NAMALWA (cell line): ENCODE measurements around the gene PCNT.

Source experiments
- DNase-seq: peaks from one replicate; pipeline ENCODE4 v3.0.0-alpha.2; 2015; ENCODE audit warnings: low spot score

PCNT gene

DNA sequence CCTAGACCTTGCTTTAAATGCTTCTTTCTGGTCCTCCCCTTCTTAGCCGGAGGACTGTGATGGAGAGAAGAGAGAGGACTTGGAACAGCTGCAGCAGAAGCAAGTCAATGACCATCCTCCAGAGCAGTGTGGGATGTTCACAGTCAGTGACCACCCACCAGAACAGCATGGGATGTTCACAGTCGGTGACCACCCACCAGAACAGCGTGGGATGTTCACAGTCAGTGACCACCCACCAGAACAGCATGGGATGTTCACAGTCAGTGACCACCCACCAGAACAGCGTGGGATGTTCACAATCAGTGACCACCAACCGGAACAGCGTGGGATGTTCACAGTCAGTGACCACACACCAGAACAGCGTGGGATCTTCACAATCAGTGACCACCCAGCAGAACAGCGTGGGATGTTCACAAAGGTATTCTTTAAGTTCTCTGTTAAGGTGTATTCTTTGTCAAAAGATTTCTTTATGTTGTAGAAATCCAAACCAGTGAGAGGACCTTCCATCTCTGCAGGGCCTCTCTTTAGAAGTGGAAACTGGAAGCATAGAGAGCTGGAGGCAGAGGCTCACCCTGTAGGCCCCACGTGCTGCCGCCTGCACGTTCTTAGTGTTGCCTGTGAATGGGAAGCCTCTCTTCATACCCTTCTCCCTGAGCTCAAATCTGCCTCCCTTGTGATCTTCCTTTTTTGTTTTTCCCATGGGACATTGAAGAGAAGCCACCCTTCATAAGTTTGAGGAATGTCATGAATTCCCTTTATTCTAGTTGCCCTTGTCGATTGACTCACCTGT lies 10.6 kb downstream of the PCNT start:
- no peak for DNase-seq

DNA sequence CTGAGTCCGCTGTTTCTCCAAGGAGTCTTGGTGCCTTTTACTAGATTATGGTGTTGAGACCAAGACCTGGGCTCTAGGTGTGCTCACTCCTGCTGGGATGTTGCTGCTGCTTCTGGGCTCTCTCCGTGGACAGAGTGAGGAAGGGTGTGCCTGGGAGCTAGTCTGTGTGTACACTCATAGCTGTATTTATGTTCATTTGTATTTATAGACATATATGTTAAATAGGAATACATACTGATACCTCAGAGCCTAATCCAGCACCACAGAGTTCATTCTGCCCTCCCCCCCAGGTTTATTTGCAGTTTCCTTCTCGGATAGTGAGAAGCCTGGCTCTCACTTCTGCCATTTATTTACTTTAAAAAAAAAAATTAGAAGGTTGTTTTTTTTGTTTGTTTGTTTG lies 12.6 kb downstream of the PCNT start:
- no peak for DNase-seq

DNA sequence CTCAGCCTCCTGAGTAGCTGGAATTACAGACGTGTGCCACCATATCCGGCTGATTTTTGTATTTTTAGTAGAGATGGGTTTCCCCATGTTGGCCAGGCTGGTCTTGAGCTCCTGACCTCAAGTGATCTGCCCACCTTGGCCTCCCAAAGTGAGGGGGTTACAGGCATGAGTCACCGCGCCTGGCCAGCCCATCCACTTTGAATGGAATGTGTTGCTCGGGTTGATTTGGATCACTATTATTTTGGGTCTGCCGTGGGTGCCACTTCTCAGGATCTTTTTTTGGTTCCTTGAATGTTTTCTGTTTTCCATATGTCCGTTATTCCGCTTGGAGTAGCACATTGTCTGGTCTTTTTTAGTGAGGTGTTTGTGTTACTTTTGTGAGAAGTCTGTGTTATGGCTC lies 17.0 kb downstream of the PCNT start:
- DNase-seq: no peak

DNA sequence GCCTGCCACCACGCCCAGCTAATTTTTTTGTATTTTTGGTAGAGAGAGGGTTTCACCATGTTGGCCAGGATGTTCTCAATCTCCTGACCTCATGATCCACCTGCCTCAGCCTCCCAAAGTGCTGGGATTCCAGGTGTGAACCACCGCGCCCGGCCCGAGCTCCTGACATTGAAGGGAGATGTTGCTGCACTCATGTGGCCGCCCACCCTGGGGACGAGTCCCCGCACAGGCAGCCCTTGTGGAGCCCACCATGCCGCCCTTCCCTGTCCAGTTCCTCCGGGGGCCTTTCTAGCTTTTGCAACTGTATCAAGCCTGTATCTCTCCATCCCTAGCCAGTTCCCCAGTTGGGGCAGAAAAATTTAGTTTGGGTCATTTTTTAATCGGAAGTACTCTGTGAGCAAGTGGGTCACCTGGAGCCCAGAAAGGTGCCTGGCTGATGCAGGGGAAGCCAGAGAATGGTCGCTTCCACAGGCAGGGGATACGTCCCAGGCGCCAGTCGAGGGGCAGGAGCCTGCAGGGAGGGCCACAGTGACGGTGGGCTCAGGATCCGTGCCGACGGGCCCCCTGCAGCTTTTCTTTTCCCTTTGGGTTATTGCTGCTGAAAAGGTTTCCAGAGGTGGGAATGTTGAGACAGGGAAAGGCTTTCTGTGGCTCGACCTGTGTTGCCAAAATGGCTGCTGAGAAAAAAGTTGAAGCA lies 20.4 kb downstream of the PCNT start:
- no peak for DNase-seq

- DNase-seq: no peak
Observed at GRCh38 chr21:46345861-46346260, 21.9 kb downstream of the PCNT start.

DNA sequence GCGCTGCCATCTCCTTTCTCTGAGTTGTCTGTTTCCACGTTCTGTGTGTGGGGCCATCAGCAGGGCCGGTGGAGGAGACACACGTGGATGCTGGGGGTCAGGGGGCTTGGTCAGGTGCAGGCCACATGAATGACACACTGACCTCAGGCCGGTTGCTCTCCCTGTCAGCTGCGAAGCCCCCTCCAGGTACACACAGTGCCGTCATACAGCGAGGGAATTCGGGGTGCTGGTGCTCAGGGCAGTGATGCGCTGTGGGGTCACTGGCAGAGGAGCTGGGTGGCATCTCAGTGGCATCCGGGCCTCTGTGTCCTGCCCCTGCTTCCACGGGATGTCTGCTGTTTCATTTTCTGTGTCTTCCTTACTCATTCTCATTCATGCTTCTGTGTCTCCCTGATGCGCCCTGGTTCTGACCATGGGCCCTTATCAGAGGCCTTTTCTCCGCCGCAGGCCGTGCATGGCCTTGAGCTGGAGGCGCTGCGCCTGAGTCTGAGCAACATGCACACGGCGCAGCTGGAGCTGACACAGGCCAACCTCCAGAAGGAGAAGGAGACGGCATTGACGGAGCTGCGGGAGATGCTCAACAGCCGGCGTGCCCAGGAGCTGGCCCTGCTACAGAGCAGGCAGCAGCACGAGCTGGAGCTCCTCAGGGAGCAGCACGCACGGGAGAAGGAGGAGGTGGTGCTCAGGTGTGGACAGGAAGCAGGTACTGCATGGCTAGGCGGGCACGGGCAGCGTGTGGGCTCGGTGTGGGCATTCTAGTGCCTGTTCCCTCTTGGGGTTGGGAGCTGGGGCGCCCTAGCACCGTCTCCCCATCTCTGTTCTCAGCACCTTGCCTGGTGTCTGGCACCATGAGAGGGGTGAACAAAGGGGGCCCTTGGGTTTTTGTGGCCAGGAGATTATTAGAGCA lies 22.6 kb downstream of the PCNT start:
- DNase-seq: no peak

- DNase-seq: no peak
Observed at GRCh38 chr21:46347203-46347550, 23.2 kb downstream of the PCNT start.

- peak; percentile 20 for DNase-seq
Observed at GRCh38 chr21:46347791-46348381, 23.9 kb downstream of the PCNT start.

DNA sequence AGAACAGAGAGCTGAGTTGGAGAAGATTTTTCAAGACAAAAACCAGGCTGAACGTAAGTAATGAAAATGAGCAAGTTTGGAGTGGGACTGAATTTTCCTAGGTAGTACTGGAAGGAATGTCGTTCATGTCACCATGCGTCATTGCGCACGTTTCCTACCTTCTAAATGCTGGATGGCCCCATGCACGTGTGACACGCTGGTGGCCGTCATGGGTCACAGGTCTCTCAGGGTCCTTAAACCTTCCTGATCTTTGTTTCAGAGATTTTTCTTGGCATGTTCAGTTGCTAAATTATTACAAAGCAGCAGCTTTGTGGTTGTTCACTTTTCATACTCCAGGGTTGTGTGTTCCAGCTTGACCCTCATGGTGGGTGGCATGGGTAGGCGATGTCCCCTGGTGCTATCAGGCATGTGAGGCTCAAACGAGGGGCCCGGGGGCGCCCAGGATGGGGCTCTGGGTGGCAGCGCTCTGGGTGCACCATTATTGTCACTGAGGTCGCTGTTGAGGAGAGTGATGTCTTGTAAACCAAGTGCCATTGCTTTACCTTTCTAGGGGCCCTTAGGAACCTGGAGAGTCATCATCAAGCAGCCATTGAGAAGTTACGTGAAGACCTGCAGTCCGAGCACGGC lies 25.3 kb downstream of the PCNT start:
- no peak for DNase-seq

- DNase-seq: no peak
Observed at GRCh38 chr21:46350571-46350970, 26.6 kb downstream of the PCNT start.

GRCh38 chr21:46350981-46351380 lies 27.0 kb downstream of the PCNT start:
- DNase-seq: no peak

- no peak for DNase-seq
Observed at GRCh38 chr21:46351476-46352163, 27.7 kb downstream of the PCNT start.

DNA sequence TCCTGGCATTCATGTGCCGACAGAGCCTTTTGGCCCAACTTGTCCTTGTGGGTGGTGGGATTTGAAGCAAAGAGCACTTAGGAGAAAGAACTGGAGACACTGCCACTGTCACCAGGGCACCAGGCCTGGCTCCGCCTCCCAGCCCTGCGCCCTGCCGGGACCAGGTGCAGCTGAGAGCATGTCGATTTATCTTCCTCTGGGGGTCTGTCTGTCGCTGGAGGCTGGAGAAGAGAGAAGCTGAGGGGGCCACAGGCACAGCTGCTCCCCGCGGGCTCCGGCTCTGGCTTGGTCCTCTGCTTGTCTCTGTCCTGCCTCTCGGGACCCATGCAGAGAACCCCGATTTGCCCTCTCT lies 28.2 kb downstream of the PCNT start:
- no peak for DNase-seq

GRCh38 chr21:46352913-46353312 lies 29.0 kb downstream of the PCNT start:
- no peak for DNase-seq

DNA sequence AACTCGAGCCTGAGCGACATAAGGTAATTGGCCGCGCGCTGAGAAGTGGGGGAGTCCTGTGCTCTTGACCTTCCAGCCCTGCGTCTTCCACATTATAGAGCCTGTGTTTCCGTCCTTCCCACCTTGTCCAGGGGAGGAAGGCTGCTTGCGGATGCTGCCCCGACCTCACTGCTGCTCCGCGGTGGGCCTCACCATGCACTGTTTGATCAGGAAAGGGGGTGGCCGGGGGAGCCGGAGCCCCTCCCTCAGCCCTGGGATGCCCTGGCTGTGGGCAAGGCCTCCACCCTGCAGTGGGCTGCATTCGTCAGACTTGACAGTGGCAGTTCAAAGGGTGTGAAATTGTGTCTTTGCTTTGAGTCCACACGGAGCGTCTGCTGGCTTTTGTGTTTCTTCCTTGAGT lies 30.1 kb downstream of the PCNT start:
- no peak for DNase-seq

DNA sequence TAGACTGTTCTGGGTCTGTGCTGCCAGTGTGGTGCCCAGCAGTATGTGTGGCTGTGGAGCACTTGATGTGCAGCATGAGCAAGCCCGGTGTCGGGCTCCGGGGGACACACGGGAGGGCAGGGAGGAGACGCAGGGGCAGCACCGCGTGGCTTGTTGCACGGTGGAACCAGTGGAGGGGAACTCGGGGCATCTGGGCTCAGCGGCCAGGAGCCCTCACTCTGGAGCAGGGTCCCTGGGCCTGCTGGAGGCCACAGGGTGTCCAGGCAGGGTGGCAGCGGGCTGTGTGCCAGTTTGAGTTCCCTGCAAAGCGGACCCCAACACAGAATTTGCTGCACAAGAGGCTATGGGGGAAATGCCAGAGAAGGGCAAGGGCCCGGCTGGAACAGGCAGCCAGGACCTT lies 30.6 kb downstream of the PCNT start:
- no peak for DNase-seq

- DNase-seq: no peak
Observed at GRCh38 chr21:46355161-46356004, 31.4 kb downstream of the PCNT start.

GRCh38 chr21:46356005-46356338 lies 32.0 kb downstream of the PCNT start:
- DNase-seq: no peak

DNA sequence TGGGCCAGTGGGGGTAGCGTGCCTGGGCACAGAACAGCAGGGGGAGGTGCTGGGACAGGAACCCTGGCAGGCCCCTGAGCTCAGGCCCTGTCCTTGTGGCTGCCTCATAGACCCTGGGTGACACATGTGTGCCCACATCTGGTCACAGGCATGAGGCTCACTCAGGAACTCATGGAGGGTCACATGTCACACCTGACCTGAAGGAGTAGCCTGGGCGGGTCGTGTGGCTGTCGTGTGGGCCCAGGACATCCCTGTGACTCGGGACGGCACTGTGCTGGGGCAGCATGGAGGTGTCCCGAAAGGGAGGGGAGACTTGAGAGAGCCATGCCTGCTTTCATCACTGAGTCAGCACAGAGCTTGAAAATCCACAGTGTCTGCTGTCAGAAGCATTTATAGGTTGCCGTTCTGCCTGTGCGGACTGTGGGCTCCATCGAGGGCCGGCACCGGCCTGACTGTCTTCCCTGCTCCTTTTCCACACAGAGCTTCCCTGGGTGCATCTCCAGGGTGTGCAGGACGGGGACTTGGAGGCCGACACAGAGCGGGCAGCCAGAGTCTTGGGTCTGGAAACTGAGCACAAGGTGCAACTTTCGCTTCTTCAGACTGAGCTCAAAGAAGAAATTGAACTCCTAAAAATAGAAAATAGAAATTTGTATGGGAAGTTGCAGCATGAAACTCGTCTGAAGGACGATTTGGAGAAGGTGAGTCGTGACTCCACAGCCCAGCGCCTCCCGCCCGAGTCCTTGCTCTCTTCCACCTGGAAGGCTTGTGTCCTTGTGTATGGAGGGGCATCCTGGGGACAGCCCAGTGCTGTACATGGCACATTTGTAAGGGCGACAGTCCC lies 32.8 kb downstream of the PCNT start:
- peak; percentile 26 for DNase-seq

DNA sequence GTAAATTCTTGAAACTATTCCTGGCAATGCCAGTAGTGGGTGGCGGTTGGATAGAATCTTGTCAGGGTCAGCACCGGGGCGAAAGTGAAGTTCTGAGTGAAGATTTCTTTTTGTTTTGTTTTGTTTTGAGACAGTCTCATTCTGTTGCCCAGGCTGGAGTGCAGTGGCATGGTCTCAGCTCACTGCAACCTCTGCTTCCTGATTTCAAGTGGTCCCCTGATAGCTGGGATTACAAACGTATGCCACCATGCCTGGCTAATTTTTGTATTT lies 33.3 kb downstream of the PCNT start:
- DNase-seq: no peak
